ENCODE data around the gene RLN3. TPM values are rescaled to one million over a fixed set of nuclear protein-coding genes. Genes with fewer than 3 reads are reported as not detected.

The RLN3 gene, protein sequence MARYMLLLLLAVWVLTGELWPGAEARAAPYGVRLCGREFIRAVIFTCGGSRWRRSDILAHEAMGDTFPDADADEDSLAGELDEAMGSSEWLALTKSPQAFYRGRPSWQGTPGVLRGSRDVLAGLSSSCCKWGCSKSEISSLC
- not detected for total RNA-seq (ENCODE audit: unreplicated experiment)
- long read RNA-seq = 0 reads

DNA sequence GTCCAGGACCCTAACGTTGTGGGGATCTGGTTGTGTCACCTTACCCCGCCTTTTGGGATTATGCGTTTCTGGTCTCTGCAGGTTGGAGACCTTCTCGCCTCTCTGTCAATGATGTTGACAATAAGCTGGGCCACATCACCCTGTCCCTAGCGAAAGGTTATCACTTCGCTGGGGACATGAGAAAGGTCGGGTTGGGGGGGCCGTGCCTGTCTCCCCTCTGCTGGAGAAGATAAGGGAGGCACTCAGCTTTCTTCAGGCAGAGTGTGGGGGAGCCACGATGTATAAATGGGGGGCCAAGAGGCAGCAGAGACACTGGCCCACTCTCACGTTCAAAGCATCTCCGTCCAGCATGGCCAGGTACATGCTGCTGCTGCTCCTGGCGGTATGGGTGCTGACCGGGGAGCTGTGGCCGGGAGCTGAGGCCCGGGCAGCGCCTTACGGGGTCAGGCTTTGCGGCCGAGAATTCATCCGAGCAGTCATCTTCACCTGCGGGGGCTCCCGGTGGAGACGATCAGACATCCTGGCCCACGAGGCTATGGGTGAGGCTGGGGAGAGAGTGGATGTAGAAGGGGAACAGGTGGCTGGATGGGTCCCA is at the start of gene RLN3:
Gene RLN3 (plus strand): TSS at position 293 of the 595 bp plus-strand sequence. CDS start 57 bp downstream, at position 350.
- TF ChIP-seq, protein P1, sequence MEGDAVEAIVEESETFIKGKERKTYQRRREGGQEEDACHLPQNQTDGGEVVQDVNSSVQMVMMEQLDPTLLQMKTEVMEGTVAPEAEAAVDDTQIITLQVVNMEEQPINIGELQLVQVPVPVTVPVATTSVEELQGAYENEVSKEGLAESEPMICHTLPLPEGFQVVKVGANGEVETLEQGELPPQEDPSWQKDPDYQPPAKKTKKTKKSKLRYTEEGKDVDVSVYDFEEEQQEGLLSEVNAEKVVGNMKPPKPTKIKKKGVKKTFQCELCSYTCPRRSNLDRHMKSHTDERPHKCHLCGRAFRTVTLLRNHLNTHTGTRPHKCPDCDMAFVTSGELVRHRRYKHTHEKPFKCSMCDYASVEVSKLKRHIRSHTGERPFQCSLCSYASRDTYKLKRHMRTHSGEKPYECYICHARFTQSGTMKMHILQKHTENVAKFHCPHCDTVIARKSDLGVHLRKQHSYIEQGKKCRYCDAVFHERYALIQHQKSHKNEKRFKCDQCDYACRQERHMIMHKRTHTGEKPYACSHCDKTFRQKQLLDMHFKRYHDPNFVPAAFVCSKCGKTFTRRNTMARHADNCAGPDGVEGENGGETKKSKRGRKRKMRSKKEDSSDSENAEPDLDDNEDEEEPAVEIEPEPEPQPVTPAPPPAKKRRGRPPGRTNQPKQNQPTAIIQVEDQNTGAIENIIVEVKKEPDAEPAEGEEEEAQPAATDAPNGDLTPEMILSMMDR (IDR thresholded peaks at IDR 0.05; ENCODE audit: unreplicated experiment) = no peak
- Mint-ChIP-seq H3K4me3 (ENCODE audit: unreplicated experiment) (no peak within 1 kb of the TSS), H3K4me1 (ENCODE audit: unreplicated experiment) (peaks cover 8% of the 10 kb centered on the region), H3K27ac (ENCODE audit: unreplicated experiment) (no peak within 1 kb of the TSS), H3K36me3 (ENCODE audit: low read depth, unreplicated experiment) (no peaks in the 10 kb centered on the region), H3K9me3 (ENCODE audit: unreplicated experiment) (no peaks in the 10 kb centered on the region), H3K27me3 (ENCODE audit: unreplicated experiment) (peaks cover 11% of the 10 kb centered on the region)
- no peak for DNase-seq (ENCODE audit: low spot score)

DNA sequence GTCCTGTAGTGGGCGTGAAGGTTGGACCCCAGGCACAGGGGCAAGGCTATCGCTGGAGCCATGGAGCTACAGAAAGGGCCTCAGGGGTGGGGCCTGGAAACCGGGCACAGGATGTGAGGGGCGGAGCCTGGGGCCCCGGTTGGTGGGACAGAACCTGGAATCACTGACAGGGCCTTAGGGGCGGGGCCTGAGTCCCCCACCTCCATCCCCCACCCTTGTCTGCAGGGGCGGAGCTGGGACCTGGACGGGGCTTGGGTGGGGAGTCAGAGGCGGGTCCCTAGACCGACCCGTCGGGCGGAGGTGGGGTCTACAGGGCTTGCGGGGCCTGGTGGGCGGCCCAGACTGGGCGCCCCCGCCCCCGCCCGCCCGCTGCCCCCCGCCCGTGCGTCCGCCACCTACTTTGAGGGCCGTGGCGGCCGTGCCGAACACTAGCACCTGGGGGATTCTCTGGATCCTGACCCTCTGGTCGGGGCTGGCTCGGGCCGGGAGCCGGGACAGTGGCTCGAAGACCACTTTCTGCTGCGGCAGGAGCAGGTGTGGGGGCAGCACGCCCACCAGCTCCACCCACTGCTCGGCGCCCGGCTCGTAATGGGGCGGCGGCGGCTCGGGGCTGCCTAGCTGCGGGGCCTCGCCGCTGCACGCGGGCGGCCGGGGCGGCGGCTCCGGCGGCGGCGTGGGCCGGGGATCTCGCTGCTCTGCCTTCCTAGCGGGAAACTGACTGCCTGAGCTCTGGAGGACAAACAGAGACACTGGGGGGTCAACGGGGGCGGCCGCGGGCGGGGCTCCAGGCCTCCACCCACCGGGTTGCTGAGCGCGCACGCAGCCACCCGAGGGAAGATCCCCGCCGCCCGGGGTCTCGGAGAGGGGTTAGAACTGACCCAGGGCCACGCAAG is 49.4 kb upstream of the RLN3 start:
- peak; percentile 87 for DNase-seq (ENCODE audit: low spot score)
- Mint-ChIP-seq H3K27ac (ENCODE audit: unreplicated experiment) (no peak overlapping the region), H3K4me3 (ENCODE audit: unreplicated experiment) (no peak overlapping the region), H3K4me1 (ENCODE audit: unreplicated experiment) (peaks cover 12% of the 10 kb centered on the region), H3K9me3 (ENCODE audit: unreplicated experiment) (no peaks in the 10 kb centered on the region), H3K27me3 (ENCODE audit: unreplicated experiment) (peaks cover 11% of the 10 kb centered on the region), H3K36me3 (ENCODE audit: low read depth, unreplicated experiment) (peaks cover 14% of the 10 kb centered on the region)
- TF ChIP-seq, protein P1 (IDR thresholded peaks at IDR 0.05; ENCODE audit: unreplicated experiment) = no peak

DNA sequence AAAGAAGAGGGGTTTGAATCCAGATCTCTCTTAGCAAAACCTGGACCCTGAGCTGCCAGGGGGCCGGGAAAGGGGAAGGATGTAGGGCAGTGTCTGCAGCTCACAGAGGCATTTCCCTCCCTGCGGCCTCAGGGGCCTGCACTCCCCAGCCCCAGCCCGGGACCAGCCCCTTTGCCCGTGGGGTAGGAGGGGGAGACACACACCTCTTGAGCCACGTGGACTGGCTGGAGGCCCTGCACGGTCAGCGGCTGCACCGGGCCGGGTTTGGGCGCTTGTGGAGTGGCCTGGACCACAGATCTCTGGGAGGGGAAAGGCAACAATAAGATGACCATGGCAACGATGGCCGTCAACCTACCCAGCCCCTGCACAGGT is 48.7 kb upstream of the RLN3 start:
- no peaks in the 10 kb centered on the region for H3K9me3 Mint-ChIP-seq (ENCODE audit: unreplicated experiment)
- H3K4me3 Mint-ChIP-seq (ENCODE audit: unreplicated experiment) = no peak overlapping the region
- no peak for DNase-seq (ENCODE audit: low spot score)
- peaks cover 10% of the 10 kb centered on the region for H3K27me3 Mint-ChIP-seq (ENCODE audit: unreplicated experiment)
- peaks cover 10% of the 10 kb centered on the region for H3K36me3 Mint-ChIP-seq (ENCODE audit: low read depth, unreplicated experiment)
- TF ChIP-seq, protein P1 (IDR thresholded peaks at IDR 0.05; ENCODE audit: unreplicated experiment) = no peak
- H3K4me1 Mint-ChIP-seq (ENCODE audit: unreplicated experiment) = peaks cover 9% of the 10 kb centered on the region
- no peak overlapping the region for H3K27ac Mint-ChIP-seq (ENCODE audit: unreplicated experiment)

DNA sequence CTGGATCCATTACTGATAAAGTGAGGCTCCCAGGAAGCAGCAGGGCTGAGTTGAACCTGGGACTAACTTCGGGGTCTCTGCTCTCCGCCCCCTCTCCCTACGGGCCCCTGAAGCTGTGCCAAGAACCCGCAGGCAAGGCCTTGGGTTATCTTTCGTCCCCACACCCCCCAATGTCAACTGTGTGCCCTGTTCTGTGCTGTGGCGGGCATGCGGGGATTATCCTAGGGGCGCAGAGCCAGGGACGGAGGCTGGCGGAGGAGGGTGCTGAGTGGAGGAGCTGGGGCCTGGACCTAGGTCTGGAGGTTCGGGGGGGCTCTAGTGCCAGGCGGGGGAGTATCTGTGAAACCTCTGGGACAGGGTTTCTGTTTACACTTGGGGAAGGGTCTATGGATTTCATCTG is 48.3 kb upstream of the RLN3 start:
- H3K27me3 Mint-ChIP-seq (ENCODE audit: unreplicated experiment) = peaks cover 9% of the 10 kb centered on the region
- H3K4me3 Mint-ChIP-seq (ENCODE audit: unreplicated experiment) = no peak overlapping the region
- H3K27ac Mint-ChIP-seq (ENCODE audit: unreplicated experiment) = no peak overlapping the region
- H3K4me1 Mint-ChIP-seq (ENCODE audit: unreplicated experiment) = peaks cover 5% of the 10 kb centered on the region
- TF ChIP-seq, protein P1 (IDR thresholded peaks at IDR 0.05; ENCODE audit: unreplicated experiment) = no peak
- H3K9me3 Mint-ChIP-seq (ENCODE audit: unreplicated experiment) = no peaks in the 10 kb centered on the region
- no peak for DNase-seq (ENCODE audit: low spot score)
- peaks cover 7% of the 10 kb centered on the region for H3K36me3 Mint-ChIP-seq (ENCODE audit: low read depth, unreplicated experiment)

Data from endothelial cell (in vitro differentiated cells).